Measurements from ENCODE around the gene FSHR.

Gene FSHR

DNA sequence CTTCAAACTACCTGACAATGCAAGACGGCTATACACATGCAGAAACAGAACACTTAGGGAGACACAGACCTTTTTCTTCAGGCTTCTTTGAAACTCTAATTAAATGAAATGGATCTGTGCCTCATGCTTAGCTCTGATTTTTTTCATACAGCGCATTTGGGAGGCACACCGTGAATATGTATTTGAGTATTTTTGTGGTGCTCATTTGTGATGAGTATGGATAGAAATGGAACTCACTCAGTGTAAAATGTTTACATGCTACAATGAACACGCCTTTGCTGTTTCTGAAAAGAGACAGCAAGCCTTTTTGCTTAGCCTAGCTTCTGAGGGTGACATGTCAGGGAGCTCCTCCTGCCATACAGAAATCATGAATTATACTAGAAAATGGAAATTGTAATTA, 113.3 kb downstream of the FSHR start:
- no peak for TF ChIP-seq ZFX (IDR thresholded peaks at IDR 0.05)
- TF ChIP-seq, protein P1, sequence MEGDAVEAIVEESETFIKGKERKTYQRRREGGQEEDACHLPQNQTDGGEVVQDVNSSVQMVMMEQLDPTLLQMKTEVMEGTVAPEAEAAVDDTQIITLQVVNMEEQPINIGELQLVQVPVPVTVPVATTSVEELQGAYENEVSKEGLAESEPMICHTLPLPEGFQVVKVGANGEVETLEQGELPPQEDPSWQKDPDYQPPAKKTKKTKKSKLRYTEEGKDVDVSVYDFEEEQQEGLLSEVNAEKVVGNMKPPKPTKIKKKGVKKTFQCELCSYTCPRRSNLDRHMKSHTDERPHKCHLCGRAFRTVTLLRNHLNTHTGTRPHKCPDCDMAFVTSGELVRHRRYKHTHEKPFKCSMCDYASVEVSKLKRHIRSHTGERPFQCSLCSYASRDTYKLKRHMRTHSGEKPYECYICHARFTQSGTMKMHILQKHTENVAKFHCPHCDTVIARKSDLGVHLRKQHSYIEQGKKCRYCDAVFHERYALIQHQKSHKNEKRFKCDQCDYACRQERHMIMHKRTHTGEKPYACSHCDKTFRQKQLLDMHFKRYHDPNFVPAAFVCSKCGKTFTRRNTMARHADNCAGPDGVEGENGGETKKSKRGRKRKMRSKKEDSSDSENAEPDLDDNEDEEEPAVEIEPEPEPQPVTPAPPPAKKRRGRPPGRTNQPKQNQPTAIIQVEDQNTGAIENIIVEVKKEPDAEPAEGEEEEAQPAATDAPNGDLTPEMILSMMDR (conservative IDR thresholded peaks at IDR 0.05), result no peak
- H3K27ac ChIP-seq, result no peak overlapping the region

DNA sequence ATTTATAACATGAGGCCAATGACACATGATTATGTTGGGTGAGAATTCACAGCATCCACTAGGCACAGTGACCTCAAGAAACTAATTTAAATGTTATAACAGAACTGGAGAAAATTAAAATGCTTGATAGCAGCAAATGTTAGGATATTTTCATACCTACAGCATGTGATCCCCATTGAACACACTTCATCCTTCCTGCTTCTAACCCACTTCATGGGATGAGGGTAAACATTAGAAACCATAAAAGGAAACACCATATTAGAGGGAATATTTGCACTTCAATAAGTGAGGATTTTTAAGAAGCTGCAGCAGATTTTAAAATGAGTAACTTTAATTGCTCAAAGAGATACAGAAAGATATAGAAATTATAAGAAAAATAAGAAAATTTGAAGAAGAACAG, 117.1 kb downstream of the FSHR start:
- no peak overlapping the region for H3K27ac ChIP-seq
- TF ChIP-seq ZFX (IDR thresholded peaks at IDR 0.05), result no peak
- TF ChIP-seq, protein P1 (conservative IDR thresholded peaks at IDR 0.05), result no peak

DNA sequence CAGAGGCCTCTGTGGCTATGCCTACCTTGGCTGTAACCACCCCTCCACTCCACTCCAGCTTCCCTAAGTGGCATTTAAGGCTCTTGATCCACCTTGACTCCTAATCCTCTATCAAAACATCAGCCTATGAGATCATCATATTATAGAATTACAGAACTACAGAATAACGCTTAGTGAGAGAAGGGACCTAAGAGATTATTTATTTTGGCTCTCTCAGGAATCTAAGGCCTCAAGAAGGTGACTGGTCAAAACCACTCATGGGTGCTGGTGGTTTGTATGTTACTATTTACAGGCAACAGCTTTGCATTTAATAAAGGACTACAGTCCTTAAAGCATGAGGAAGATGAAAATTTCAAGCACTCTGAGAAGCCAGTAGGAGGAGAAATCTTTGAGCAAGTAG, 118.8 kb downstream of the FSHR start:
- no peak for TF ChIP-seq ZFX (IDR thresholded peaks at IDR 0.05)
- TF ChIP-seq, protein P1 (conservative IDR thresholded peaks at IDR 0.05), result no peak
- no peak overlapping the region for H3K27ac ChIP-seq

DNA sequence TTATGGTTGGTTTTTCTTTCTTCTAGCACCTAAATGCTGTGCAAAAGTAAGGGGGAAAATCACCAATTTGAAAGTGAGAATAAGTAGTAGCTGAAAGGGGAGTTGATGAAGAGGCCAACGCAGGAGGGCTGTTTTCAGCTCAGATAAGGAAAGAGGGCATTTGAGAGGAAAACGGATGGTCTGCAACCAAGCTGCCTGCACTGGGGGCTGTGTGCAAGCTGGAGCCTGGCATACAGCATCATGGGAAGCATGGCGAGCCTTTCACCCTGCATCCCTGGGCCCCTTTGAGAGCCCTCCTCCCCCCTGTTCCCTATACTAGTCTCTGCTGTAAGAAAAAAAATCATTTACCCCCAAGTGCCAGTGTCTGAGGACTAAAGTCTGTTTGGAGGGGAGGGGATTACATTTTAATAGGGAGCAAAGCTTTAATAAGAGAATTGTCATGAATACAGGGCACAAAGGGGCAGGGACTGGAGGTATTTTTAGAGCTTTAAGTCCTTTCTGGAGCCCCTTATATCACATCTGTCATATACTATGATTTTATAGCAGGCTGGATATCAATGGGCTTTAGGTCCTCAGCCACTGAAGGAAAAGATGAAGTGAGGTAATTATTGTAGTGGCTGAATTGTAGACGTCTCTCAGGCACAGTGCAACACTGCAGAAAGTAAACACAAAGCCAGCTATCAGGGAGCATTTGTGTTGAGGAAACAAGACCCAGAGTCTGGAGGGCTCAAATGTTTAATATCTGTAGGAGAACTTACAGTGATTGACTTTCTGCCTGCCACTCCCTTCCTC, 120.7 kb downstream of the FSHR start:
- H3K27ac ChIP-seq, result no peak overlapping the region
- TF ChIP-seq, protein P1 (conservative IDR thresholded peaks at IDR 0.05), result no peak
- TF ChIP-seq ZFX (IDR thresholded peaks at IDR 0.05), result no peak

DNA sequence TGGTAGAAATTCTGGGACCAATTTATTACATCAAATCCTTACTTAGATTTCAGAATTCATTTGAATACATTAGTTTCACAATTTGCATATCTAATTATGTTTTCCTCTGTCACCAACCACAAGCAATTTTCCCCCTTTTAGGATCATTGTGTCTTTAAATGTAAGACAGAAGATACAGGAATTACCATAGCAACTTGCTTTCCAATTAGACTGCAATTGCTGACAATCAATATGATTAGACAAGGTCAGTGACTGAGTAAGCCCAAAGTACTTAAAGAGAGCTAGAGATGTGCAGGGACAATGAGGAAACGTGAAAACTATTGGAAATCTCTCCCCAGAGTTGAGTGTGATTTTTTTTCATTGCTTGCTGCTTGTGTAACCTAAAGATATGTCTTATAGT, 121.4 kb downstream of the FSHR start:
- H3K27ac ChIP-seq, result no peak overlapping the region
- TF ChIP-seq, protein P1 (conservative IDR thresholded peaks at IDR 0.05), result no peak
- no peak for TF ChIP-seq ZFX (IDR thresholded peaks at IDR 0.05)

DNA sequence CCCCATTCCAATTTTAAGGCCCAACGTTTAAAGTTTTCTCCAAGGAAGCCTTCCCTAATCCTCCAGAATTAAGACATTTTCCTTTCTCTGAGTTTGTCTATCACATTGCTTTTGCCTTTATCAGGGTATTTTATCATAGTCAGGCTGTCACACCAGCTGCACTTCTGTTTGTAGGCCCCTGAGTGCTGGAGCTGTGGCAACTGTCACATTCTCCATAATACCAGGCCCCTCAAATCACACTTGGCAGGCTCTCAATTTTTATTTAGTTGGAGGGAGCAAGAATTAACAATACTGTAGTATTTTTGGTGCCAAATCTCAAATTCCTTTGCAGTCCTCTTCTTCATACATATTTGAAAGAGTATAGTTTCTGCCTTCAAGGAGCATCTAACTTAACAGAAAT, 122.2 kb downstream of the FSHR start:
- H3K27ac ChIP-seq, result no peak overlapping the region

DNA sequence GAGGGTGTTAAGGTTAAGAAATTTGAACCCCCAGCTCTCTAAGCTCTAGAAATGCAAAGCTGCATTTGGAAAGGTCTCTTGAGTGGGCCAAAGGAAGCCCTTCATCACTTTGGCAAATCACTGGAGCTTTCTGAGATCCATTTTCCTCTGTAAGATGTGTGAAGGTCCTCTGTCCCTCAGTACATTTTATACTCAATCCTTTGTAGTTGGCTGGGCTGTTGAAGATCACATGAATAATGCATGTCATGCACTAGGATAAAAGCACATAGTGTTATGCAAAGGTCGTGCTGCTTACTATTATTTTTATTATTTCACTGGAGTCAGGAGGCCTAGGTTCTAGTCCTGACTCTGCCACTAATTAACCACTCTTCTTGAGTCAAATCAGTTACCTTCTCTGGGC, 124.9 kb downstream of the FSHR start:
- no peak overlapping the region for H3K27ac ChIP-seq
- TF ChIP-seq, protein P1 (conservative IDR thresholded peaks at IDR 0.05), result no peak
- TF ChIP-seq ZFX (IDR thresholded peaks at IDR 0.05), result no peak

More for the DNA sequence above, 122.2 kb downstream of the FSHR start:
- TF ChIP-seq, protein P1 (conservative IDR thresholded peaks at IDR 0.05), result no peak
- no peak for TF ChIP-seq ZFX (IDR thresholded peaks at IDR 0.05)
